CD4-positive, alpha-beta T cell treated with Interleukin-6 for 4 hours (primary cell): ENCODE measurements around the gene SMO.
"Not testable (repeated sequence)": the region's sequence is repeated elsewhere in the genome, so short reads cannot be mapped to it uniquely, and the experiment has no call there.

ENCODE experiments used
- DNase-seq: peaks from one replicate; pipeline ENCODE4 v3.0.0-alpha.2; 2020; ENCODE audit warnings: mixed read lengths

The SMO gene

GRCh38 chr7:129169686-129170440 lies 18.6 kb upstream of the SMO start:
- DNase-seq: peak; percentile 19

GRCh38 chr7:129170441-129171021 lies 17.9 kb upstream of the SMO start:
- DNase-seq: no peak

GRCh38 chr7:129173861-129174260 lies 14.6 kb upstream of the SMO start:
- not testable (repeated sequence) for DNase-seq

- DNase-seq: no peak
Measured at GRCh38 chr7:129176916-129177710, 11.3 kb upstream of the SMO start.

- DNase-seq: no peak
Measured at GRCh38 chr7:129184981-129185670, 3.3 kb upstream of the SMO start.

- DNase-seq: no peak
Measured at GRCh38 chr7:129186749-129187260, 1.6 kb upstream of the SMO start.

- no peak for DNase-seq
Measured at GRCh38 chr7:129187681-129188371, 607 bp upstream of the SMO start.

- no peak for DNase-seq
Measured at GRCh38 chr7:129188892-129189660, 643 bp downstream of the SMO start.

- DNase-seq: no peak
Measured at GRCh38 chr7:129189661-129190310, 1.4 kb downstream of the SMO start.

- no peak for DNase-seq
Measured at GRCh38 chr7:129191272-129191671, 2.8 kb downstream of the SMO start.

- DNase-seq: no peak
Measured at GRCh38 chr7:129193892-129194291, 5.5 kb downstream of the SMO start.

- no peak for DNase-seq
Measured at GRCh38 chr7:129197771-129198170, 9.3 kb downstream of the SMO start.

- DNase-seq: no peak
Measured at GRCh38 chr7:129199406-129199805, 11.0 kb downstream of the SMO start.

GRCh38 chr7:129202058-129202777 lies 13.8 kb downstream of the SMO start:
- no peak for DNase-seq

- DNase-seq: no peak
Measured at GRCh38 chr7:129203050-129203741, 14.8 kb downstream of the SMO start.

GRCh38 chr7:129205126-129205818 lies 16.8 kb downstream of the SMO start:
- DNase-seq: no peak

- DNase-seq: no peak
Measured at GRCh38 chr7:129205987-129206785, 17.8 kb downstream of the SMO start.

- no peak for DNase-seq
Measured at GRCh38 chr7:129208667-129209066, 20.2 kb downstream of the SMO start.
